HepG2 (cell line): ENCODE measurements around the gene PLSCR4. TPM values are rescaled to one million over a fixed set of nuclear protein-coding genes. Genes with fewer than 3 reads are reported as not detected.

Source experiments
- ARNT ChIP-seq: fragments of 450-650 bp; IDR thresholded peaks from 2 replicates; pipeline ENCODE4 v1.6.1; 2017
- ELF1 ChIP-seq: sonication (generic); formaldehyde crosslinking; IDR thresholded peaks from 2 replicates; pipeline ENCODE4 v1.4.0; 2020; ENCODE audit warnings: missing genetic modification reagents
- HOXA7 ChIP-seq: sonication (generic); formaldehyde crosslinking; IDR thresholded peaks from 2 replicates; pipeline ENCODE4 v1.8.1; 2022; ENCODE audit warnings: mild to moderate bottlenecking, missing genetic modification reagents, moderate library complexity
- PCBP2 ChIP-seq: fragments of 200-400 bp; formaldehyde crosslinking; optimal IDR thresholded peaks from 2 replicates; pipeline ENCODE3; 2018; ENCODE audit warnings: low read length, low read depth; ENCODE audit not compliant: poor library complexity, severe bottlenecking
- STAG1 ChIP-seq: sonication (generic); formaldehyde crosslinking; IDR thresholded peaks from 2 replicates; pipeline ENCODE4 v1.4.0; 2020; ENCODE audit warnings: missing genetic modification reagents
- TARDBP ChIP-seq: sonication (generic); formaldehyde crosslinking; IDR thresholded peaks from 2 replicates; pipeline ENCODE4 v1.8.0; 2022; ENCODE audit warnings: mild to moderate bottlenecking, missing genetic modification reagents
- ZFAT ChIP-seq: sonication (generic); formaldehyde crosslinking; conservative IDR thresholded peaks from 2 replicates; pipeline ENCODE4 v1.8.1; 2023; ENCODE audit warnings: missing genetic modification reagents, inconsistent platforms
- ZNF3 ChIP-seq: IDR thresholded peaks from 2 replicates; pipeline ENCODE4 v1.7.0; 2017; ENCODE audit warnings: inconsistent platforms
- ZNF615 ChIP-seq: sonication (generic); formaldehyde crosslinking; IDR thresholded peaks from 2 replicates; pipeline ENCODE4 v1.5.0; 2020; ENCODE audit warnings: mild to moderate bottlenecking, missing genetic modification reagents, borderline replicate concordance
- ZNF703 ChIP-seq: sonication (generic); formaldehyde crosslinking; IDR thresholded peaks from 2 replicates; pipeline ENCODE4 v1.5.1; 2020; ENCODE audit warnings: missing genetic modification reagents, mild to moderate bottlenecking, moderate library complexity, borderline replicate concordance
- ZNF724P ChIP-seq: sonication (generic); formaldehyde crosslinking; IDR thresholded peaks from 2 replicates; pipeline ENCODE4 v1.8.0; 2022; ENCODE audit warnings: missing genetic modification reagents, borderline replicate concordance
- polyA plus RNA-seq, 8 experiments: library from polyadenylated mRNA; depleted of rRNA in 3 of 8; stranded (reverse) in 7 of 8; unstranded in 1 of 8; fragments of >200 nt; fragmentation: Illumina TruSeq in 4 of 8; extraction: Trizol in 4 of 8; gene quantifications; 2 replicates each; pipeline versions ENCODE4 v1.2.1 to v1.2.3, GENCODE V29; 2011 to 2016; ENCODE audit warnings: low read depth in 4 of 8, missing spikeins in 1 of 8, mixed read lengths in 1 of 8; ENCODE audit not compliant: insufficient read depth in 1 of 8
- total RNA-seq, 5 experiments: library from RNA; depleted of rRNA; stranded (reverse); fragments of >200 nt; fragmentation: Illumina TruSeq; extraction: Trizol; gene quantifications; 2 replicates each; pipeline ENCODE4 v1.2.3, GENCODE V29; 2016; ENCODE audit warnings: low read depth in 1 of 5
- TF ChIP-seq, protein P1 (sequence below): sonication (generic); formaldehyde crosslinking; IDR thresholded peaks from 2 replicates; pipeline ENCODE4 v1.4.0; 2020; ENCODE audit warnings: mild to moderate bottlenecking, missing genetic modification reagents, borderline replicate concordance
- TF ChIP-seq, protein P2 (sequence below), 2 experiments: sonication (generic) in 1 of 2; formaldehyde crosslinking in 1 of 2; IDR thresholded peaks; 2 replicates each; pipeline versions ENCODE4 v1.6.1 to v1.9.0; 2014 to 2022; ENCODE audit warnings: antibody characterized with exemption in 1 of 2, borderline replicate concordance in 1 of 2, inconsistent platforms in 1 of 2, low read depth in 1 of 2, missing genetic modification reagents in 1 of 2
- TF ChIP-seq, protein P3 (sequence below): sonication (generic); formaldehyde crosslinking; IDR thresholded peaks from 2 replicates; pipeline ENCODE4 v1.4.0; 2020; ENCODE audit warnings: missing genetic modification reagents
- TF ChIP-seq, protein P4 (sequence below), 2 experiments: sonication (generic) in 1 of 2; formaldehyde crosslinking in 1 of 2; IDR thresholded peaks; 2 replicates each; pipeline versions ENCODE4 v1.4.0 to v1.6.1; 2018 to 2020; ENCODE audit warnings: missing genetic modification reagents in 2 of 2, borderline replicate concordance in 1 of 2, low read depth in 1 of 2, mild to moderate bottlenecking in 1 of 2, missing biosample characterization in 1 of 2

Gene PLSCR4
- total and polyA plus RNA-seq, 2 of the 13 experiments (the other 11 are each of a cell fraction or from before 2014, with no cell fraction given): 1.5 to 59.0 TPM

DNA sequence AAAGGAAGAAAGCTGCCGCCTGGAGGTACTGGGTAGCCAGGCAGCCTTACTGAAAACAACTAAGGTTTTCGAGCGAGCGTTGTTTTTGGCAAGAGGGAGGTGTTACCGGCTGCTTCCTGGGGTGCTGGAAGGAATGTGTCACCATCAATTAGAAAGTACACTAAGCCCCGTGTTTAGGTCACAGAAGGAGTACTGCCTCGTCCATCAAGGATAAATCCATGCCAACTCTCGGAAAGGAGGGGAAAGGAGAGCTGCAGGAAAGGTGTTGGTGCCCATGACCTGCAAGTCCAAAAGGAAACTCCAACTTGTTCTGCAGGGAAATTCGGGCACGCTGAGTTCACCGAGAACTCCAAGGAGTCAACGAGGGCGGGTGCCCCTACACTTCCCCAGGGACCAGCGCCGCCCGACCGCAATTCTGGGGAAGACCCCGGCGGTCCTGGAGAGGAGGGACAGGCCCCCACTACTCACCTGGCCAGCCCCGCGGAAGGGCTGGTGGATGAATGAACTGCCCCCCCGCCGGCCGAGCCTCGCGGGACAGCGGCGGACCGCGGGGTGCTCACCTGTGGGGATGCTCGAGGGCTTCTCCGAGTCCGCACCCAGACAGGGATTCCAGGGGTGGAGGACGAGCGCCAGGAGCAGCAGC is 90.5 kb downstream of the PLSCR4 start (continued):
- no peak for TF ChIP-seq PCBP2
- TF ChIP-seq, protein P1, sequence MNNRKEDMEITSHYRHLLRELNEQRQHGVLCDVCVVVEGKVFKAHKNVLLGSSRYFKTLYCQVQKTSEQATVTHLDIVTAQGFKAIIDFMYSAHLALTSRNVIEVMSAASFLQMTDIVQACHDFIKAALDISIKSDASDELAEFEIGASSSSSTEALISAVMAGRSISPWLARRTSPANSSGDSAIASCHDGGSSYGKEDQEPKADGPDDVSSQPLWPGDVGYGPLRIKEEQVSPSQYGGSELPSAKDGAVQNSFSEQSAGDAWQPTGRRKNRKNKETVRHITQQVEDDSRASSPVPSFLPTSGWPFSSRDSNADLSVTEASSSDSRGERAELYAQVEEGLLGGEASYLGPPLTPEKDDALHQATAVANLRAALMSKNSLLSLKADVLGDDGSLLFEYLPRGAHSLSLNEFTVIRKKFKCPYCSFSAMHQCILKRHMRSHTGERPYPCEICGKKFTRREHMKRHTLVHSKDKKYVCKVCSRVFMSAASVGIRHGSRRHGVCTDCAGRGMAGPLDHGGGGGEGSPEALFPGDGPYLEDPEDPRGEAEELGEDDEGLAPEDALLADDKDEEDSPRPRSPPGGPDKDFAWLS: 0 out of 2 replicates have a peak, but pooled peaks have one; percentile 83
- TF ChIP-seq, protein P2, sequence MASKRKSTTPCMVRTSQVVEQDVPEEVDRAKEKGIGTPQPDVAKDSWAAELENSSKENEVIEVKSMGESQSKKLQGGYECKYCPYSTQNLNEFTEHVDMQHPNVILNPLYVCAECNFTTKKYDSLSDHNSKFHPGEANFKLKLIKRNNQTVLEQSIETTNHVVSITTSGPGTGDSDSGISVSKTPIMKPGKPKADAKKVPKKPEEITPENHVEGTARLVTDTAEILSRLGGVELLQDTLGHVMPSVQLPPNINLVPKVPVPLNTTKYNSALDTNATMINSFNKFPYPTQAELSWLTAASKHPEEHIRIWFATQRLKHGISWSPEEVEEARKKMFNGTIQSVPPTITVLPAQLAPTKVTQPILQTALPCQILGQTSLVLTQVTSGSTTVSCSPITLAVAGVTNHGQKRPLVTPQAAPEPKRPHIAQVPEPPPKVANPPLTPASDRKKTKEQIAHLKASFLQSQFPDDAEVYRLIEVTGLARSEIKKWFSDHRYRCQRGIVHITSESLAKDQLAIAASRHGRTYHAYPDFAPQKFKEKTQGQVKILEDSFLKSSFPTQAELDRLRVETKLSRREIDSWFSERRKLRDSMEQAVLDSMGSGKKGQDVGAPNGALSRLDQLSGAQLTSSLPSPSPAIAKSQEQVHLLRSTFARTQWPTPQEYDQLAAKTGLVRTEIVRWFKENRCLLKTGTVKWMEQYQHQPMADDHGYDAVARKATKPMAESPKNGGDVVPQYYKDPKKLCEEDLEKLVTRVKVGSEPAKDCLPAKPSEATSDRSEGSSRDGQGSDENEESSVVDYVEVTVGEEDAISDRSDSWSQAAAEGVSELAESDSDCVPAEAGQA (IDR thresholded peaks at IDR 0.05; ENCODE audit: low read depth): no peak
- TF ChIP-seq, protein P2 (CRISPR knock-in tag; IDR thresholded peaks at IDR 0.05; ENCODE audit: borderline replicate concordance): no peak
- TF ChIP-seq TARDBP (CRISPR knock-in tag): no peak
- no peak for TF ChIP-seq ZFAT (CRISPR knock-in tag)
- TF ChIP-seq, protein P3, sequence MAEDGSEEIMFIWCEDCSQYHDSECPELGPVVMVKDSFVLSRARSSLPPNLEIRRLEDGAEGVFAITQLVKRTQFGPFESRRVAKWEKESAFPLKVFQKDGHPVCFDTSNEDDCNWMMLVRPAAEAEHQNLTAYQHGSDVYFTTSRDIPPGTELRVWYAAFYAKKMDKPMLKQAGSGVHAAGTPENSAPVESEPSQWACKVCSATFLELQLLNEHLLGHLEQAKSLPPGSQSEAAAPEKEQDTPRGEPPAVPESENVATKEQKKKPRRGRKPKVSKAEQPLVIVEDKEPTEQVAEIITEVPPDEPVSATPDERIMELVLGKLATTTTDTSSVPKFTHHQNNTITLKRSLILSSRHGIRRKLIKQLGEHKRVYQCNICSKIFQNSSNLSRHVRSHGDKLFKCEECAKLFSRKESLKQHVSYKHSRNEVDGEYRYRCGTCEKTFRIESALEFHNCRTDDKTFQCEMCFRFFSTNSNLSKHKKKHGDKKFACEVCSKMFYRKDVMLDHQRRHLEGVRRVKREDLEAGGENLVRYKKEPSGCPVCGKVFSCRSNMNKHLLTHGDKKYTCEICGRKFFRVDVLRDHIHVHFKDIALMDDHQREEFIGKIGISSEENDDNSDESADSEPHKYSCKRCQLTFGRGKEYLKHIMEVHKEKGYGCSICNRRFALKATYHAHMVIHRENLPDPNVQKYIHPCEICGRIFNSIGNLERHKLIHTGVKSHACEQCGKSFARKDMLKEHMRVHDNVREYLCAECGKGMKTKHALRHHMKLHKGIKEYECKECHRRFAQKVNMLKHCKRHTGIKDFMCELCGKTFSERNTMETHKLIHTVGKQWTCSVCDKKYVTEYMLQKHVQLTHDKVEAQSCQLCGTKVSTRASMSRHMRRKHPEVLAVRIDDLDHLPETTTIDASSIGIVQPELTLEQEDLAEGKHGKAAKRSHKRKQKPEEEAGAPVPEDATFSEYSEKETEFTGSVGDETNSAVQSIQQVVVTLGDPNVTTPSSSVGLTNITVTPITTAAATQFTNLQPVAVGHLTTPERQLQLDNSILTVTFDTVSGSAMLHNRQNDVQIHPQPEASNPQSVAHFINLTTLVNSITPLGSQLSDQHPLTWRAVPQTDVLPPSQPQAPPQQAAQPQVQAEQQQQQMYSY: no peak
- TF ChIP-seq, protein P4, sequence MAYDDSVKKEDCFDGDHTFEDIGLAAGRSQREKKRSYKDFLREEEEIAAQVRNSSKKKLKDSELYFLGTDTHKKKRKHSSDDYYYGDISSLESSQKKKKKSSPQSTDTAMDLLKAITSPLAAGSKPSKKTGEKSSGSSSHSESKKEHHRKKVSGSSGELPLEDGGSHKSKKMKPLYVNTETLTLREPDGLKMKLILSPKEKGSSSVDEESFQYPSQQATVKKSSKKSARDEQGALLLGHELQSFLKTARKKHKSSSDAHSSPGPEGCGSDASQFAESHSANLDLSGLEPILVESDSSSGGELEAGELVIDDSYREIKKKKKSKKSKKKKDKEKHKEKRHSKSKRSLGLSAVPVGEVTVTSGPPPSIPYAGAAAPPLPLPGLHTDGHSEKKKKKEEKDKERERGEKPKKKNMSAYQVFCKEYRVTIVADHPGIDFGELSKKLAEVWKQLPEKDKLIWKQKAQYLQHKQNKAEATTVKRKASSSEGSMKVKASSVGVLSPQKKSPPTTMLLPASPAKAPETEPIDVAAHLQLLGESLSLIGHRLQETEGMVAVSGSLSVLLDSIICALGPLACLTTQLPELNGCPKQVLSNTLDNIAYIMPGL (CRISPR knock-in tag; IDR thresholded peaks at IDR 0.05; ENCODE audit: borderline replicate concordance in 1 of 2, low read depth in 1 of 2): peak; percentile 50 to 80; a peak in 2 of 4 replicates
- TF ChIP-seq ARNT: no peak
- no peak for TF ChIP-seq ZNF615 (CRISPR knock-in tag)
- TF ChIP-seq ZNF703 (CRISPR knock-in tag): no peak
- TF ChIP-seq ZNF724P: no peak
- no peak for TF ChIP-seq ZNF3 (CRISPR knock-in tag)
- peak; percentile 46 for TF ChIP-seq STAG1 (CRISPR knock-in tag)
- TF ChIP-seq ELF1: no peak
- TF ChIP-seq HOXA7 (CRISPR knock-in tag): no peak
